Measurements from ENCODE around the gene CUBN.

DNA sequence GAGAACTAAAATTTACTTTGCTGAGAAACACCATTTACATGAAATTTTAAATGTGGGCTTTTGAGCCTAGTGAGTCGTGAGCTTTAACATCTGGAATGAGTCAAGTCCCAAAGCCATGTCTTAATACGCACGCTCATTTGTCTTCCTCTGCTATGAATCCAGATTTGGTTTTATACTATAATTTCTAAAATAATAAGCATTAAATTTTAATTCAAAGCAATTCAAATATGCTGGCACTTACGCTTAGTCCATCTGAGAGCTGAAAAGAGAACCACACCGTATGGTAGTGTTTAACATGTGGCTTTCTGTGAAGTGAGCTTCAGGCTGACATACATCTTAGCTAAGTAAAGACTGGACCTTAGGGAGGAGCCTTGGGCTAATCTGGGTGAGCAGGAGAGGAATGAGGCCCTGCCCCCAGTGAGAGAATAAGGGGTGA is 52.2 kb downstream of the CUBN start:
- TF ChIP-seq, protein P1, sequence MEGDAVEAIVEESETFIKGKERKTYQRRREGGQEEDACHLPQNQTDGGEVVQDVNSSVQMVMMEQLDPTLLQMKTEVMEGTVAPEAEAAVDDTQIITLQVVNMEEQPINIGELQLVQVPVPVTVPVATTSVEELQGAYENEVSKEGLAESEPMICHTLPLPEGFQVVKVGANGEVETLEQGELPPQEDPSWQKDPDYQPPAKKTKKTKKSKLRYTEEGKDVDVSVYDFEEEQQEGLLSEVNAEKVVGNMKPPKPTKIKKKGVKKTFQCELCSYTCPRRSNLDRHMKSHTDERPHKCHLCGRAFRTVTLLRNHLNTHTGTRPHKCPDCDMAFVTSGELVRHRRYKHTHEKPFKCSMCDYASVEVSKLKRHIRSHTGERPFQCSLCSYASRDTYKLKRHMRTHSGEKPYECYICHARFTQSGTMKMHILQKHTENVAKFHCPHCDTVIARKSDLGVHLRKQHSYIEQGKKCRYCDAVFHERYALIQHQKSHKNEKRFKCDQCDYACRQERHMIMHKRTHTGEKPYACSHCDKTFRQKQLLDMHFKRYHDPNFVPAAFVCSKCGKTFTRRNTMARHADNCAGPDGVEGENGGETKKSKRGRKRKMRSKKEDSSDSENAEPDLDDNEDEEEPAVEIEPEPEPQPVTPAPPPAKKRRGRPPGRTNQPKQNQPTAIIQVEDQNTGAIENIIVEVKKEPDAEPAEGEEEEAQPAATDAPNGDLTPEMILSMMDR (IDR thresholded peaks at IDR 0.05; ENCODE audit: insufficient read depth, low read depth, low read length): no peak
- TF ChIP-seq EZH2 (IDR thresholded peaks at IDR 0.05; ENCODE audit: insufficient read depth, low read length): no peak

Measured in astrocyte (in vitro differentiated cells and primary cell).